Tibial nerve (tissue), 4 donors: Measurements from ENCODE around the gene TREX2. TPM values are rescaled to one million over a fixed set of nuclear protein-coding genes. Genes with fewer than 3 reads are reported as not detected.

Experiments used
- DNase-seq, 2 donors: peaks; one replicate each; pipeline ENCODE4 v3.0.0-alpha.2; 2019; ENCODE audit warnings: low spot score in 2 of 2
- H3K27ac ChIP-seq, 4 donors: fragments of 200-600 bp; sonication (generic) in 3 of 4; one replicate each; pipeline ENCODE4 v1.5.1; 2017 to 2019; ENCODE audit warnings: mild to moderate bottlenecking in 1 of 4
- H3K27me3 ChIP-seq, 2 donors: fragments of 200-600 bp; sonication (generic) in 1 of 2; one replicate each; pipeline versions ENCODE4 v1.5.1 to v1.6.0; 2017 to 2019
- H3K36me3 ChIP-seq, 3 donors: fragments of 200-600 bp; sonication (generic); one replicate each; pipeline ENCODE4 v1.5.1; 2018 to 2019
- H3K4me1 ChIP-seq, 4 donors: fragments of 200-600 bp; sonication (generic) in 3 of 4; one replicate each; pipeline ENCODE4 v1.5.1; 2017 to 2019
- H3K4me3 ChIP-seq, 4 donors: fragments of 200-600 bp; sonication (generic) in 3 of 4; one replicate each; pipeline ENCODE4 v1.5.1; 2017 to 2019; ENCODE audit warnings: mild to moderate bottlenecking in 1 of 4, moderate library complexity in 1 of 4
- H3K9me3 ChIP-seq, 4 donors: fragments of 200-600 bp; sonication (generic) in 3 of 4; one replicate each; pipeline ENCODE4 v1.5.1; 2017 to 2019
- CTCF ChIP-seq, 5 experiments: fragments of 200-600 bp in 3 of 5; fragments of 450-650 bp in 2 of 5; sonication (generic) in 3 of 5; IDR thresholded peaks; one replicate each; pipeline ENCODE4 v1.5.1; 2016 to 2019; ENCODE audit warnings: antibody characterized with exemption in 5 of 5, mild to moderate bottlenecking in 3 of 5, moderate library complexity in 2 of 5
- EP300 ChIP-seq, 2 donors: sonication (generic); formaldehyde crosslinking; IDR thresholded peaks; one replicate each; pipeline ENCODE4 v1.6.1; 2017; ENCODE audit warnings: antibody characterized with exemption in 2 of 2, mild to moderate bottlenecking in 1 of 2
- POLR2A ChIP-seq, 2 donors: fragments of 450-650 bp; IDR thresholded peaks; one replicate each; pipeline ENCODE4 v1.6.1; 2017; ENCODE audit warnings: antibody characterized with exemption in 2 of 2, mild to moderate bottlenecking in 2 of 2, moderate library complexity in 2 of 2
- WGBS, 2 donors: methylation state at CpG; one replicate each; pipeline ENCODE4 v1.1.5; 2018; 5-methylcytosine and 5-hydroxymethylcytosine counted together
- total RNA-seq, 4 donors: library from RNA; depleted of rRNA; stranded (reverse); fragments of >200 nt; gene quantifications; one replicate each; pipeline ENCODE4 v1.1.0, GENCODE V29; 2016

TREX2 gene
- total RNA-seq, 4 donors from 2014 or later: 1.5 to 4.4 (median 3.3) TPM

- Histone ChIP-seq H3K4me3 (no peak overlapping the region), H3K4me1 (peaks cover 0 to 57% (median 2%) of the 10 kb centered on the region in 4 donors), H3K27me3 (no peaks in the 10 kb centered on the region), H3K36me3 (no peaks in the 10 kb centered on the region), H3K9me3 (no peaks in the 10 kb centered on the region), H3K27ac (peak overlapping the region in 2 of 4 donors; percentile 38 to 75)
- WGBS, 2 donors: 42 to 75% methylated on average over 4 to 7 of the region's 16 CpGs
- no peak for DNase-seq
- TF ChIP-seq POLR2A (IDR thresholded peaks at IDR 0.05) (no peak), CTCF (IDR thresholded peaks at IDR 0.05) (no peak), EP300 (IDR thresholded peaks at IDR 0.05) (no peak)
Observed at GRCh38 chrX:153478746-153479145, 32.9 kb upstream of the TREX2 start.

- no peak for TF ChIP-seq POLR2A (IDR thresholded peaks at IDR 0.05)
- no peak for TF ChIP-seq CTCF (IDR thresholded peaks at IDR 0.05)
- TF ChIP-seq EP300 (IDR thresholded peaks at IDR 0.05): no peak
Observed at GRCh38 chrX:153477901-153478300, 32.0 kb upstream of the TREX2 start.

GRCh38 chrX:153477364-153477857 lies 31.6 kb upstream of the TREX2 start:
- no peak for DNase-seq
- Histone ChIP-seq H3K27ac (peak overlapping the region in 3 of 4 donors; percentile 15 to 75 (median 68)), H3K4me1 (peaks cover 0 to 57% (median 2%) of the 10 kb centered on the region in 4 donors), H3K4me3 (no peak overlapping the region), H3K27me3 (no peaks in the 10 kb centered on the region), H3K36me3 (no peaks in the 10 kb centered on the region), H3K9me3 (no peaks in the 10 kb centered on the region)
- TF ChIP-seq CTCF (IDR thresholded peaks at IDR 0.05) (no peak), POLR2A (IDR thresholded peaks at IDR 0.05) (no peak), EP300 (IDR thresholded peaks at IDR 0.05) (no peak)
- 60 to 65% methylated on average over 6 to 7 of the region's 11 CpGs for WGBS, 2 donors

More at GRCh38 chrX:153477901-153478300, 32.0 kb upstream of the TREX2 start:
- Histone ChIP-seq H3K27me3 (no peaks in the 10 kb centered on the region), H3K36me3 (no peaks in the 10 kb centered on the region), H3K4me3 (no peak overlapping the region), H3K4me1 (peaks cover 0 to 57% (median 2%) of the 10 kb centered on the region in 4 donors), H3K9me3 (no peaks in the 10 kb centered on the region), H3K27ac (peak overlapping the region in 2 of 4 donors; percentile 38 to 75)
- DNase-seq: no peak
- WGBS, 2 donors: 56 to 58% methylated on average over 3 to 9 of the region's 9 CpGs

- DNase-seq: no peak
- Histone ChIP-seq H3K36me3 (no peaks in the 10 kb centered on the region), H3K4me3 (no peak overlapping the region), H3K9me3 (no peaks in the 10 kb centered on the region), H3K4me1 (peaks cover 0 to 57% (median 2%) of the 10 kb centered on the region in 4 donors), H3K27me3 (no peaks in the 10 kb centered on the region), H3K27ac (peak overlapping the region in 3 of 4 donors; percentile 15 to 75 (median 68))
- WGBS, 2 donors: 16 to 69% methylated on average over 6 to 13 of the region's 16 CpGs
- TF ChIP-seq CTCF (IDR thresholded peaks at IDR 0.05): no peak
Observed at GRCh38 chrX:153476666-153477363, 31.0 kb upstream of the TREX2 start.

- no peak for TF ChIP-seq POLR2A (IDR thresholded peaks at IDR 0.05)
- TF ChIP-seq EP300 (IDR thresholded peaks at IDR 0.05): no peak
- TF ChIP-seq CTCF (IDR thresholded peaks at IDR 0.05): no peak
- Histone ChIP-seq H3K4me1 (peaks cover 0 to 66% (median 2%) of the 10 kb centered on the region in 4 donors), H3K27me3 (no peaks in the 10 kb centered on the region), H3K4me3 (no peak overlapping the region), H3K9me3 (no peaks in the 10 kb centered on the region), H3K27ac (peak overlapping the region in 1 of 4 donors; percentile 68), H3K36me3 (no peaks in the 10 kb centered on the region)
- DNase-seq: no peak
- WGBS, 2 donors: 89 to 95% methylated on average over 8 to 11 of the region's 11 CpGs
Observed at GRCh38 chrX:153475751-153476281, 30.0 kb upstream of the TREX2 start.
